ENCODE data around the gene ACTBL2.

DNA sequence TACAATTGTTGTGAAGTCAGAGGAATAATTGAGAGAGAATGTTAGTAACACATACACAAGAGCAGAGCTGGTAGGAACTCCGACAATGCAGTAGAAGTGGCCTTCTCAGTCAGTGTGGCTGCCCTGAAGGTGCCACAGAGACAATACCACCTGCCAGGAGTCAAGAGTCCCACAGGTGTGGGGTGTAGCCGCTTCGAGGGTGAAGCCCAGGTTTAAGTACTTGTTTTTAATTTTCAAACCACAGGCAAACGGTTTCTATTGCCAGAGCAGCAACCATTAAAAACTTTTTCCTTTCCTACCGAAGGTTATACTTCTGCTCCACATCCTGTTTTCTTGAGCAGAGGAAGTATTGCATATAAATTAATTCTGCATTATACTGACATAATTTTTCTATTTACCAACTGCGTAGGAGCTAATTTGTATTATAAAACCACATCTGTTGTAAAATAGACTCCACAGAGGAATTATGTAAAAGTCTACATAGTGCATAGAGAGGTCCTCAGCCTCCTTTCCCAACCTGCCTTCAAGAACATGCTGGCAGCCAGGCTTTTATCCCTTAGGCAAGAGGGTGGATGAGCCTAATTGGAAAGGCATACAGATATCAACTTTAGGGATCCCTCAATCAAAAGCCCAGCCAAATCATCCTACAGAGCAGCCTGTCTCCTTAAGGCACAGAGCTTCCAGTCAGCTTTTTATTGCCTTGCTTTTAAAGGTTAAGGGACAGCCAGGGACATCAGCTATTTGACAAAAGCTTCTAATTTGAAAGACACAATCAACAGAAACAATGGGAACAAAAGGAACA is 12.9 kb upstream of the ACTBL2 start:
- TF ChIP-seq, protein P1, sequence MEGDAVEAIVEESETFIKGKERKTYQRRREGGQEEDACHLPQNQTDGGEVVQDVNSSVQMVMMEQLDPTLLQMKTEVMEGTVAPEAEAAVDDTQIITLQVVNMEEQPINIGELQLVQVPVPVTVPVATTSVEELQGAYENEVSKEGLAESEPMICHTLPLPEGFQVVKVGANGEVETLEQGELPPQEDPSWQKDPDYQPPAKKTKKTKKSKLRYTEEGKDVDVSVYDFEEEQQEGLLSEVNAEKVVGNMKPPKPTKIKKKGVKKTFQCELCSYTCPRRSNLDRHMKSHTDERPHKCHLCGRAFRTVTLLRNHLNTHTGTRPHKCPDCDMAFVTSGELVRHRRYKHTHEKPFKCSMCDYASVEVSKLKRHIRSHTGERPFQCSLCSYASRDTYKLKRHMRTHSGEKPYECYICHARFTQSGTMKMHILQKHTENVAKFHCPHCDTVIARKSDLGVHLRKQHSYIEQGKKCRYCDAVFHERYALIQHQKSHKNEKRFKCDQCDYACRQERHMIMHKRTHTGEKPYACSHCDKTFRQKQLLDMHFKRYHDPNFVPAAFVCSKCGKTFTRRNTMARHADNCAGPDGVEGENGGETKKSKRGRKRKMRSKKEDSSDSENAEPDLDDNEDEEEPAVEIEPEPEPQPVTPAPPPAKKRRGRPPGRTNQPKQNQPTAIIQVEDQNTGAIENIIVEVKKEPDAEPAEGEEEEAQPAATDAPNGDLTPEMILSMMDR (IDR thresholded peaks at IDR 0.05): no peak
- TF ChIP-seq POLR2A (IDR thresholded peaks at IDR 0.05): no peak

Data from tibial nerve (tissue), 3 donors.